ENCODE measurements around the gene MUC5B. TPM values are rescaled to one million over a fixed set of nuclear protein-coding genes. Genes with fewer than 3 reads are reported as not detected.

Gene MUC5B
- total and polyA plus RNA-seq, 4 donors: 0.17 to 0.95 (median 0.50) TPM; not detected in 1

- Histone ChIP-seq H3K4me1 (ENCODE audit: control insufficient read depth in 4 of 4, insufficient read depth in 4 of 4, low read length in 3 of 4) (peaks cover 32 to 80% (median 53%) of the 10 kb centered on the region in 4 donors), H3K4me3 (ENCODE audit: low read depth in 1 of 3, low read length in 3 of 3) (no peak overlapping the region), H3K27ac (ENCODE audit: low read depth in 1 of 2, low read length in 2 of 2) (peak overlapping the region; percentile 89 to 97), H3K9me3 (ENCODE audit: control insufficient read depth in 4 of 4, low read length in 3 of 4) (no peaks in the 10 kb centered on the region), H3K36me3 (ENCODE audit: control insufficient read depth in 4 of 4, insufficient read depth in 3 of 4, low read depth in 1 of 4, low read length in 3 of 4) (peaks cover 0 to 4% (median 1%) of the 10 kb centered on the region in 4 donors), H3K9ac (ENCODE audit: low read depth in 1 of 2, low read length in 2 of 2) (peak overlapping the region in 1 of 2 donors; percentile 64), H3K27me3 (ENCODE audit: control insufficient read depth in 4 of 4, insufficient read depth in 4 of 4, low read length in 3 of 4) (no peaks in the 10 kb centered on the region)
- peak; percentile 27 for DNase-seq (ENCODE audit: low spot score)
- no peak for TF ChIP-seq CTCF (IDR thresholded peaks at IDR 0.05; ENCODE audit: low read depth, low read length, missing input control)
- no peak for TF ChIP-seq FOXA2 (IDR thresholded peaks at IDR 0.05)
- no peak for TF ChIP-seq HNF4A (conservative IDR thresholded peaks at IDR 0.05)
- TF ChIP-seq RXRA (IDR thresholded peaks at IDR 0.05): no peak
- no peak for TF ChIP-seq RAD21 (IDR thresholded peaks at IDR 0.05)
- no peak for TF ChIP-seq TAF1 (conservative IDR thresholded peaks at IDR 0.05)
- TF ChIP-seq MAX (IDR thresholded peaks at IDR 0.05): no peak
- no peak for TF ChIP-seq FOXA1 (IDR thresholded peaks at IDR 0.05)
- TF ChIP-seq ATF3 (IDR thresholded peaks at IDR 0.05): no peak
- TF ChIP-seq YY1 (IDR thresholded peaks at IDR 0.05): no peak
- TF ChIP-seq HNF4G (IDR thresholded peaks at IDR 0.05): no peak
- TF ChIP-seq ZBTB33 (IDR thresholded peaks at IDR 0.05): no peak
- TF ChIP-seq NR2F2 (IDR thresholded peaks at IDR 0.05): no peak
- no peak for TF ChIP-seq REST (IDR thresholded peaks at IDR 0.05)
- no peak for TF ChIP-seq EGR1 (IDR thresholded peaks at IDR 0.05; ENCODE audit: low read depth in 2 of 2)
- no peak for TF ChIP-seq GABPA (IDR thresholded peaks at IDR 0.05 in 1 of 2, conservative IDR thresholded peaks at IDR 0.05 in 1 of 2)
- TF ChIP-seq SP1 (IDR thresholded peaks at IDR 0.05): no peak
- no peak for TF ChIP-seq JUND (IDR thresholded peaks at IDR 0.05)
- WGBS: 76% methylated on average over 23 of the region's 23 CpGs
Observed at GRCh38 chr11:1299621-1300020, 76.8 kb downstream of the MUC5B start.

Measured in liver (tissue), 9 donors.